Gastroesophageal sphincter (tissue), 4 donors: ENCODE measurements around the gene RAMAC. TPM values are rescaled to one million over a fixed set of nuclear protein-coding genes. Genes with fewer than 3 reads are reported as not detected.
"Not testable (repeated sequence)": the region's sequence is repeated elsewhere in the genome, so short reads cannot be mapped to it uniquely, and the experiment has no call there.

Experiments
- ATAC-seq: fragments of 150-250 bp; one replicate; pipeline ENCODE4 v1.9.1; 2016; ENCODE audit warnings: mild to moderate bottlenecking, moderate library complexity
- H3K27ac ChIP-seq, 4 donors: fragments of 200-600 bp; sonication (generic) in 3 of 4; 1 replicate in 3 of 4; 2 replicates in 1 of 4; pipeline ENCODE4 v1.5.1; 2016 to 2019
- H3K27me3 ChIP-seq: fragments of 200-600 bp; sonication (generic); one replicate; pipeline ENCODE4 v1.5.1; 2019
- H3K36me3 ChIP-seq, 2 donors: fragments of 200-600 bp; sonication (generic); one replicate each; pipeline ENCODE4 v1.5.1; 2019; ENCODE audit warnings: control low read depth in 1 of 2
- H3K4me1 ChIP-seq, 3 donors: fragments of 200-600 bp; sonication (generic); 1 replicate in 2 of 3; 2 replicates in 1 of 3; pipeline ENCODE4 v1.5.1; 2016 to 2019; ENCODE audit warnings: control low read depth in 2 of 3
- H3K4me3 ChIP-seq, 2 donors: fragments of 200-600 bp; sonication (generic); one replicate each; pipeline ENCODE4 v1.5.1; 2019; ENCODE audit warnings: mild to moderate bottlenecking in 1 of 2, moderate library complexity in 1 of 2
- H3K9me3 ChIP-seq, 3 donors: fragments of 200-600 bp; sonication (generic); one replicate each; pipeline ENCODE4 v1.5.1; 2017 to 2019; ENCODE audit warnings: control low read depth in 2 of 3
- EP300 ChIP-seq: sonication (generic); formaldehyde crosslinking; IDR thresholded peaks from one replicate; pipeline ENCODE4 v1.6.1; 2017; ENCODE audit warnings: antibody characterized with exemption, mild to moderate bottlenecking
- POLR2A ChIP-seq, 2 donors: fragments of 450-650 bp; IDR thresholded peaks; one replicate each; pipeline ENCODE4 v1.6.1; 2017; ENCODE audit warnings: antibody characterized with exemption in 2 of 2, mild to moderate bottlenecking in 2 of 2, moderate library complexity in 1 of 2
- POLR2AphosphoS5 ChIP-seq: sonication (generic); formaldehyde crosslinking; IDR thresholded peaks from one replicate; pipeline ENCODE4 v1.6.1; 2017; ENCODE audit warnings: antibody characterized with exemption
- WGBS, 2 donors: methylation state at CpG; one replicate each; pipeline ENCODE4 v1.1.5; 2018; ENCODE audit warnings: low coverage in 1 of 2; 5-methylcytosine and 5-hydroxymethylcytosine counted together
- total RNA-seq, 4 donors: library from RNA; depleted of rRNA; stranded (reverse); fragments of >200 nt; gene quantifications; one replicate each; pipeline ENCODE4 v1.1.0, GENCODE V29; 2016
- TF ChIP-seq, protein P1 (sequence below), 4 experiments: fragments of 200-600 bp in 2 of 4; fragments of 450-650 bp in 2 of 4; sonication (generic) in 1 of 4; IDR thresholded peaks; one replicate each; pipeline ENCODE4 v1.5.1; 2017 to 2019; ENCODE audit warnings: antibody characterized with exemption in 4 of 4, mild to moderate bottlenecking in 2 of 4, moderate library complexity in 2 of 4

The RAMAC gene
- total RNA-seq, 4 donors from 2014 or later, result 15.9 to 29.1 (median 19.7) TPM

GRCh38 chr15:83015361-83015760, 29.4 kb downstream of the RAMAC start:
- H3K36me3 ChIP-seq, result peaks cover 0 to 49% of the 10 kb centered on the region in 2 donors
- 71 to 85% methylated on average over 3 to 4 of the region's 4 CpGs for WGBS, 2 donors
- peaks cover 1 to 24% (median 9%) of the 10 kb centered on the region in 3 donors for H3K4me1 ChIP-seq
- no peak overlapping the region for H3K4me3 ChIP-seq
- TF ChIP-seq POLR2AphosphoS5 (no peak), EP300 (no peak), POLR2A (IDR thresholded peaks at IDR 0.05) (no peak)
- TF ChIP-seq, protein P1, sequence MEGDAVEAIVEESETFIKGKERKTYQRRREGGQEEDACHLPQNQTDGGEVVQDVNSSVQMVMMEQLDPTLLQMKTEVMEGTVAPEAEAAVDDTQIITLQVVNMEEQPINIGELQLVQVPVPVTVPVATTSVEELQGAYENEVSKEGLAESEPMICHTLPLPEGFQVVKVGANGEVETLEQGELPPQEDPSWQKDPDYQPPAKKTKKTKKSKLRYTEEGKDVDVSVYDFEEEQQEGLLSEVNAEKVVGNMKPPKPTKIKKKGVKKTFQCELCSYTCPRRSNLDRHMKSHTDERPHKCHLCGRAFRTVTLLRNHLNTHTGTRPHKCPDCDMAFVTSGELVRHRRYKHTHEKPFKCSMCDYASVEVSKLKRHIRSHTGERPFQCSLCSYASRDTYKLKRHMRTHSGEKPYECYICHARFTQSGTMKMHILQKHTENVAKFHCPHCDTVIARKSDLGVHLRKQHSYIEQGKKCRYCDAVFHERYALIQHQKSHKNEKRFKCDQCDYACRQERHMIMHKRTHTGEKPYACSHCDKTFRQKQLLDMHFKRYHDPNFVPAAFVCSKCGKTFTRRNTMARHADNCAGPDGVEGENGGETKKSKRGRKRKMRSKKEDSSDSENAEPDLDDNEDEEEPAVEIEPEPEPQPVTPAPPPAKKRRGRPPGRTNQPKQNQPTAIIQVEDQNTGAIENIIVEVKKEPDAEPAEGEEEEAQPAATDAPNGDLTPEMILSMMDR (IDR thresholded peaks at IDR 0.05), result no peak
- ATAC-seq, result no peak
- H3K9me3 ChIP-seq, result no peaks in the 10 kb centered on the region
- H3K27ac ChIP-seq, result no peak overlapping the region
- no peaks in the 10 kb centered on the region for H3K27me3 ChIP-seq

DNA sequence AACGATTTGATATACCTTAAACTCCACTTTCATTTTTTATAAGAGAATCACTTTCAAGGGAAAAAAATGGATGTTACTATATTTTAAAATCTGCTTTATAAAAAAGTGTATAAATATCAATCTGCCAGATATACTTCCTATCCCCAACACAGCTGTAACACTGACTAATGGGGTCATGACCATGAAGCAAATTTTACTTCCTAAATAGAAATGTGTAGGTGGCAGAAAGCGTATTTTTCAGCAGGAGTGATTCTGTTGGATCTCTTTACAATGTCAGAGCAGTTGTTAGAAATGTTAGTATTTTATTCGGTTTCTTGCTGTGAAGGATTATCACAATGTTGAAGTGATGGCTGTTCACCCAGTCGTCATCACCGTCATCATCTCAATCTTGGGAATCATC, 30.9 kb downstream of the RAMAC start:
- ATAC-seq, result no peak
- Histone ChIP-seq H3K27ac (no peak overlapping the region), H3K27me3 (no peaks in the 10 kb centered on the region), H3K9me3 (no peaks in the 10 kb centered on the region), H3K4me3 (no peak overlapping the region), H3K4me1 (peaks cover 0 to 16% (median 5%) of the 10 kb centered on the region in 3 donors), H3K36me3 (peaks cover 0 to 60% of the 10 kb centered on the region in 2 donors)
- WGBS, 2 donors, result 70 to 88% methylated on average over 5 of the region's 5 CpGs
- TF ChIP-seq POLR2AphosphoS5, result no peak

- Histone ChIP-seq H3K27me3 (no peaks in the 10 kb centered on the region), H3K9me3 (no peaks in the 10 kb centered on the region), H3K27ac (no peak overlapping the region), H3K4me3 (no peak overlapping the region), H3K36me3 (peaks cover 0 to 63% of the 10 kb centered on the region in 2 donors), H3K4me1 (peaks cover 0 to under 1% (median 0%) of the 10 kb centered on the region in 3 donors)
- 68 to 83% methylated on average over 2 of the region's 2 CpGs for WGBS, 2 donors
- TF ChIP-seq, protein P1 (IDR thresholded peaks at IDR 0.05), result no peak
- TF ChIP-seq POLR2AphosphoS5, result no peak
- no peak for TF ChIP-seq EP300
- no peak for TF ChIP-seq POLR2A (IDR thresholded peaks at IDR 0.05)
- ATAC-seq, result no peak
These were observed 32.4 kb downstream of the RAMAC start for GRCh38 chr15:83018436-83018835.

- ATAC-seq, result no peak
- Histone ChIP-seq H3K4me1 (no peaks in the 10 kb centered on the region), H3K36me3 (peaks cover 0 to 50% of the 10 kb centered on the region in 2 donors), H3K9me3 (no peaks in the 10 kb centered on the region), H3K27me3 (no peaks in the 10 kb centered on the region), H3K27ac (no peak overlapping the region), H3K4me3 (no peak overlapping the region)
- 88 to 94% methylated on average over 6 to 8 of the region's 8 CpGs for WGBS, 2 donors
- TF ChIP-seq POLR2A (IDR thresholded peaks at IDR 0.05), result no peak
These were observed 44.0 kb downstream of the RAMAC start for GRCh38 chr15:83030021-83030420.

- H3K27me3 ChIP-seq, H3K9me3 ChIP-seq, H3K4me1 ChIP-seq, ATAC-seq, H3K27ac ChIP-seq, H3K4me3 ChIP-seq: not testable (repeated sequence)
- peaks cover 0 to 50% of the 10 kb centered on the region in 2 donors for H3K36me3 ChIP-seq
- 90 to 100% methylated on average over 1 to 6 of the region's 6 CpGs for WGBS, 2 donors
These were observed 45.2 kb downstream of the RAMAC start for GRCh38 chr15:83031234-83031633.

DNA sequence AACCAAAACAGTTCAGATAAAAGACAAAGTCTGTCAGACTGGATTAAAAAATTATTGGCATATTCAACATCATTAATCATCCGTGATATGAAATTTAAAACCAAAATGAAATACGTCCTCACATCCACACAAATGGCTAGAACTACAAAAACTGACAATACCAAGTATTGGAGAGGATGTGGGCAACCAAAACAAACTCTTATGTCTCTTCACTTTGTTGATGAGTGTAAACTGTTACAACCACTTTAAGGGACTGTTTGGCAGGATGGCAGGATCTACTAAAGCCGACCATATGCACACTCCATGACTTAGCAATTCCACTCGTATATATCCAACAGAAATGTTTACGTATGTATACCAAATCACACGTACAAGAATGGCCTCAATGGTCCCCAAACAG, 50.2 kb downstream of the RAMAC start:
- no peaks in the 10 kb centered on the region for H3K27me3 ChIP-seq
- ATAC-seq, result no peak
- peaks cover 0 to 40% of the 10 kb centered on the region in 2 donors for H3K36me3 ChIP-seq

More for the DNA sequence above, 50.2 kb downstream of the RAMAC start:
- Histone ChIP-seq H3K4me3 (no peak overlapping the region), H3K27ac (no peak overlapping the region), H3K9me3 (no peaks in the 10 kb centered on the region), H3K4me1 (peaks cover 0 to 4% (median 0%) of the 10 kb centered on the region in 3 donors)
- 91 to 94% methylated on average over 5 to 6 of the region's 6 CpGs for WGBS, 2 donors
- TF ChIP-seq POLR2A (IDR thresholded peaks at IDR 0.05) (no peak), EP300 (no peak), POLR2AphosphoS5 (no peak)
- TF ChIP-seq, protein P1 (IDR thresholded peaks at IDR 0.05), result no peak
